Neural progenitor cell (in vitro differentiated cells): ENCODE results near the gene WBP1L.

Experiments
- EZH2 ChIP-seq: fragments of 200-600 bp; sonication (generic); IDR thresholded peaks from 2 replicates; pipeline ENCODE4 v1.6.1; 2017; ENCODE audit warnings: antibody characterized with exemption, mild to moderate bottlenecking, moderate library complexity
- TF ChIP-seq, protein P1 (sequence below): fragments of 200-600 bp; sonication (generic); IDR thresholded peaks from 2 replicates; pipeline ENCODE4 v1.5.1; 2017; ENCODE audit warnings: antibody characterized with exemption, mild to moderate bottlenecking

DNA sequence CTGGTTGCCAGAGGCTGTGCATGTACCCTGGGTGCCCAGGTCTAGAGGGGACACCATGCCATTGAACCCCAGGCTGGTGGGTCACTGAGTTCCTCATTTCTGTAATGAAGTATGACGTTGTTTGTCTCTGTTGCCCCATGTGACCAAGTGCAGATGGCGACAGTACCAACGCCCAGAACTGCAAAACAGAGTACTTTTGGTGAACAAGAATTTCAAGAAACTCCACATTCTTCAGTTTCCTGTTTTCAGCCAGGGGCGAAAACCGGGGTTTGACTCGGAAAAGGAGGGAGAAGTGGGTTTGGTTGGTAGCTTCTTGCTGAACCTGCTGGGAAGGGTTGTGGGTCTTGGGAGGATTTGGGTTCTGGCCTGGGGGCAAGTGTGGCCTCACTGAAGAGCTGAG lies 75.3 kb downstream of the WBP1L start:
- TF ChIP-seq, protein P1, sequence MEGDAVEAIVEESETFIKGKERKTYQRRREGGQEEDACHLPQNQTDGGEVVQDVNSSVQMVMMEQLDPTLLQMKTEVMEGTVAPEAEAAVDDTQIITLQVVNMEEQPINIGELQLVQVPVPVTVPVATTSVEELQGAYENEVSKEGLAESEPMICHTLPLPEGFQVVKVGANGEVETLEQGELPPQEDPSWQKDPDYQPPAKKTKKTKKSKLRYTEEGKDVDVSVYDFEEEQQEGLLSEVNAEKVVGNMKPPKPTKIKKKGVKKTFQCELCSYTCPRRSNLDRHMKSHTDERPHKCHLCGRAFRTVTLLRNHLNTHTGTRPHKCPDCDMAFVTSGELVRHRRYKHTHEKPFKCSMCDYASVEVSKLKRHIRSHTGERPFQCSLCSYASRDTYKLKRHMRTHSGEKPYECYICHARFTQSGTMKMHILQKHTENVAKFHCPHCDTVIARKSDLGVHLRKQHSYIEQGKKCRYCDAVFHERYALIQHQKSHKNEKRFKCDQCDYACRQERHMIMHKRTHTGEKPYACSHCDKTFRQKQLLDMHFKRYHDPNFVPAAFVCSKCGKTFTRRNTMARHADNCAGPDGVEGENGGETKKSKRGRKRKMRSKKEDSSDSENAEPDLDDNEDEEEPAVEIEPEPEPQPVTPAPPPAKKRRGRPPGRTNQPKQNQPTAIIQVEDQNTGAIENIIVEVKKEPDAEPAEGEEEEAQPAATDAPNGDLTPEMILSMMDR, result no peak
- no peak for TF ChIP-seq EZH2
